GM21390 (cell line): ENCODE data around the gene FAM110C.
"Not testable (repeated sequence)": the region's sequence is repeated elsewhere in the genome, so short reads cannot be mapped to it uniquely, and the experiment has no call there.

Source experiments
- ATAC-seq: cut with Tn5 transposase; IDR thresholded peaks from one replicate; pipeline ENCODE4 v1.9.1; 2021; ENCODE audit not compliant: unreplicated experiment

FAM110C gene, protein sequence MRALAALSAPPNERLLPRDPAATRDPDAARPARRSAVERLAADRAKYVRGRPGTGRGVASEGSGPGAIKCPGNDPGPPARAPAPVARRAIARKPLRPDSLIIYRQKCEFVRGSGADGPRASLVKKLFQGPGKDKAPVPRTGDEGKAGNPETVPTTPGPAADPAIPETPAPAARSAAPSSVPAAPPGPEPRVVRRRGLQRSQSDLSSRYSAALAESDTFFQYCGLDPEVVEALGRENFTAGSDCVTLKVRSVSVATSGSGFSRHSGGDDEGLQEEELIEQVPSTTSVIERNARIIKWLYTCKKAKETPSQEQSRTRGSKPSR

DNA sequence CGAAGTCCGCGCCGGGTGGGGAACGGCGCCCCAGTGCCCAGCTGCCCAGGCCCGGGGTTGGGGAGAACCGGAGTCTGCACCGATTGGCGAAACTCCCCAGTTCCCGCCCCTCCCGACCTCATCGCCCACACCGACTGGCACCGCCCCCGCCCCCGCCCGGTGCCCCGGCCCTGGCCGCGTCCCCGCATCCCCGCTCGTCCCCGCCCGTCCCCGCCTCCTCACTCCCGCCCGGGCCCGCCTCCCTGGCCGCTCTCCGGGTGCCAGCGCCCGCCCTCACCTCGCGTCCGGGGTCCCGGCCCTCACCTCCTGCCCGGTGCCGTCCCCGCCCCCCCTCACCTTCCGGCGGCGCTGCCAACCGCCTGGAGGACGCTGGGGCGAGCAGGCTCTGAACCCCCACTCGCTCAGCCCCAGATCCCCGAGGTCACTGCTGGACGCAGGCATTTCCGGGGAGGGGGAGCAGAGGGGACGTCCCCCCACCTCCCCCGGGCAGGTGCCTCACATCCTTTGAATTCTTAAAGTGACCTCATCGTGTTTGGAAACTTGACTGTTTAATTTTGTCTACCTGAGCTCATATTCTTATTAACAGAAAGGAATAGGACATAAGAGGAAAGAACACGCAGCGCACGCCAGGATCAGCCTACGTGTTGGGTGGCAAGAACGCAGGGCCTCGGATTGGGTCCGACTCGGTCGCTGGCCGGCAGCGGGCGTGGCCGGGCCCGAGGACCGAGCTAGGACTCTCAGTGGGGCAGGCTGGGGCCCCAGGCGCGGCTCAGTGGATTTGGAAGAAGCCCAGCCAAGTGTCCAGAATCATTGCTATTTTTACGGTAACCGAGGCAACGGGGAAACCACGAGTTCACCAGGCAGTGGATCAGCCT lies at the start of gene FAM110C:
FAM110C (minus strand) TSS at position 35 of the 875 bp plus-strand sequence. CDS start 120 bp downstream, outside the sequence.
- ATAC-seq: no peak

- ATAC-seq: no peak
Observed at GRCh38 chr2:92326-92725, 46.0 kb upstream of the FAM110C start.

DNA sequence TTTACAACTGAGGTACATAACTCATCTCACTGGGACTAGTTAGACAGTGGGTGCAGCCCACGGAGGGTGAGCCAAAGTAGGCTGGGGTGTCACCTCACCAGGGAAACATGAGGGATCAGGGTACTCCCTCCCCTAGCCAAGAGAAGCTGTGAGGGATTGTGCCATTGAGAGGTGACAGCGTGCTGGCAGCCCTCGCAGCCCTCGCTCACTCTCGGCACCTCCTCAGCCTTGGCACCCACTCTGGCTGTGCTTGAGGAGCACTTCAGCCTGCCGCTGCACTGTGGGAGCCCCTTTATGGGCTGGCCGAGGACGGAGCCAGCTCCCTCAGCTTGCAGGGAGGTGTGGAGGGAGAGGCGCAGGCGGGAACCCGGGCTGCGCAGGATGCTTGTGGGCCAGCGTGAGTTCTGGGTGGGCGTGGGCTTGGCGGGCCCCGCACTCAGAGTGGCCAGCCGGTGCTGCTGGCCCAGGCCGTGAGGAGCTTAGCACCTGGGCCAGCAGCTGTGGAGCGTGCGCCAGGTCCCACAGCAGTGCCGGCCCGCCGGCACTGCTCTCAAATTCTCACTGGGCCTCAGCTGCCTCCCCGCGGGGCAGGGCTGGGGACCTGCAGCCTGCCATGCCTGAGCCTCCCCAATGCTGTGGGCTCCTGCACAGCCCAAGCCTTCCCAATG lies 44.5 kb upstream of the FAM110C start:
- no peak for ATAC-seq

- no peak for ATAC-seq
Observed at GRCh38 chr2:85761-86160, 39.5 kb upstream of the FAM110C start.

DNA sequence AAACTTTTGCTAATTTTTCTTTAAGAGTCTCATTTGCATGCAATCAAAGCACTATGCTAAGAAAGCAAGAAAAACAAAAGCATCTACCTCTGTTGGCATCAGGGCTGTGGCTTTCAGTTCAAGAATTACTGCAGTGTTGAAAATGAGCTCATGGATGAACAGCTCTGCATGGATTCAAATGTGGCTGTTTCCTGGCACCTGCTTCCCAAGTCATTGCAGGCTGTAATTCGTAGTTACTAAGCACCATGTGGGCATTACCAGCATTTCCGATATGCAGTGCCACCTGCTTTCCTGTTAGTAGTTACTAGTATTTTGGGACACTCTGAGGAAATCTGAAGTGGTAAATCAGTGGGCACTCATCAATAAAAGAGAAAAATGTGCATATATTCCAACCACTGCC lies 37.8 kb upstream of the FAM110C start:
- no peak for ATAC-seq

DNA sequence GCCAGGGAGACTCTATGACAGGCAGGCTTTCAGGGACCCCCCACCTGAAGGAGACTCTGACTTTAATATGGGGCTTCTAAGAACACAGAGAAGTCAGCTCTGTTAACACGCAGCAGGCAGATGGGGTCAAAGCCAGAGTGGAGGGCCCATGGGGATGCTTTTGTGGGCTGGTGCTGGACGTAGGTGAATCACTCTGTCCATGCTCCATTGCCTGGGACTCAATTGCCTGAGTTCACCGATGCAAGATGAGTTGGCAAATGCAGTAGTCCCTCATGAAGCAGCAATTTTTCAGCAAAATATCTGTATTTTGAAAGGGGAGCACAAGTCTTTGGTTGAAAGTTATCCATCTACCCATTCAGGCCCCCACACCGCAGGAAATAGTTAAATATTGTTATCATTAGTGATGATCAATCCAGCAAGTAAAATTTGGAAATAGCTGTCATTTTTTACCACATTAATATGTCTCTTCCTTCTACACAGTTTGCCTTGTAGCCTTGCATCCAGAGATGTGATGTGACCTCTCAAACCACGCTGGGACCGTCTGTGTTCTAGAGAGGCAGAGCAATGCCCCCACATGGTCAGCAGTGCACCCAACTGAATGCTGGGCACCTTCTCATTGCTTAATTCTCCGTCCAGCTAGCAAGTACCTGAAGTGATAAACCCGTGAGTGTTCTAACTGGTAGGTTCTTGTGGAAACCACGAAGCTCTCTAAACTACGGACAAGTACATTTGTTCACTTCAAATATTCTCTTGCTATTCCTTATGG lies 34.8 kb upstream of the FAM110C start:
- ATAC-seq: no peak

GRCh38 chr2:80378-80777 lies 34.1 kb upstream of the FAM110C start:
- no peak for ATAC-seq

- ATAC-seq: no peak
Observed at GRCh38 chr2:71309-72035, 25.2 kb upstream of the FAM110C start.

DNA sequence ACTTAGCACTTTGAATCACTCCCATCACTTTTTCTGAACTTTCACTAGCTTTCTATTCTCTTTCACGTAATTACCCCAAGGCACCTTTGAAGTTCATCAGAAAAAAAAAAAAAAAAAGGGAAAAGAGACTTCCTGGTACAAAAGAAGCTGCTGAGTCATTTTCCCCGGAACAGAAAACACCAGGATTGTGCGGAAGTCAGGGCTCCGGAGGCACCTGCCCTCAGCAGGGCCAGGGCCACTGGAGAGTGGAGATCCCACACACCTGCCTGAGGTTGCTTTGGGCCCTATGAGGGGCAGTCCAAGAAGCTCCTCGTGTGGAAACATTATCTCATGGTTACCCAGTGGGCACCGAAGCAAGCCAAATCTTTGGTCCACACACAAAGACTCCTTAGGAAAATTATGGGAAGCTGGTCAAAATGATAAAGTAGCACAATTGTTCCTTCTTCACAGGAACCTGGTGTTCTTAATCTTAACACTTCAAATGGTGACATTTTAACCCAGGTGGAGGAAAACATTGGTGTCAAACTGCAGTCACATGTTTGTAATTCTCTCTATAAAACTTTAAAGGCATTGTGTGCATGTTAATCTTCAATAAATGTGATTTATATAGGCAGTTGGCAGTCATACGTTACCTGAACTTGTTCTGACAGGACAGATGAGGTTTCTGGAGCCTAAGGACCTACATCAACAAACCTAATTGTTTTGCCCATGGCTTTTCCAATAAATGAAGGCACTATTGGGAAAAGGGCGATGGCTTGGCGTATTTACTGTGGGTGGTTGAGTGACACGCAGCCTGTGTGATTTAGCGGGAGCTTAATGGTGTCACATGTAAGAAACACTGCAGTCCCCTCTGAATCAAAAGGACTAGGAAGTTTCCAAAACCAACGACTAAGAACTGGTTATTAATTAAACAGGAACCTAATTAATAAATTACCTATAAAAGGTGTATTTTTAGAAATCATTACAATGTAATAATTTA lies 23.4 kb upstream of the FAM110C start:
- no peak for ATAC-seq

- ATAC-seq: not testable (repeated sequence)
Observed at GRCh38 chr2:68637-69036, 22.3 kb upstream of the FAM110C start.

DNA sequence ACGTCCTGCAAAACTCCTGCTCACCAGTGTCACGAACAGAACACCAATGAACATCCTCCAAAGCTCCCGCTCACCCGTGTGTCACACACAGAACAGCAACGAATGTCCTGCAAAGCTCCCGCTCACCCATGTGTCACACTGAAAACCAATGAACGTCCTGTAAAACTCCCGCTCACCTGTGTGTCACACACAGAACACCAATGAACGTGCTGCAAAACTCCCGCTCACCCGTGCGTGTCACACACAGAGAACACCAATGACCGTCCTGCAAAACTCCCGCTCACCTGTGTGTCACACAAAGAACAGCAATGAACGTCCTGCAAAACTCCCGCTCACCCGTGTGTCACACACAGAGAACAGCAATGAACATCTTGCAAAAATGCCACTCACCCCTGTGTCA lies 20.5 kb upstream of the FAM110C start:
- ATAC-seq: no peak

GRCh38 chr2:65121-65520 lies 18.8 kb upstream of the FAM110C start:
- ATAC-seq: no peak

DNA sequence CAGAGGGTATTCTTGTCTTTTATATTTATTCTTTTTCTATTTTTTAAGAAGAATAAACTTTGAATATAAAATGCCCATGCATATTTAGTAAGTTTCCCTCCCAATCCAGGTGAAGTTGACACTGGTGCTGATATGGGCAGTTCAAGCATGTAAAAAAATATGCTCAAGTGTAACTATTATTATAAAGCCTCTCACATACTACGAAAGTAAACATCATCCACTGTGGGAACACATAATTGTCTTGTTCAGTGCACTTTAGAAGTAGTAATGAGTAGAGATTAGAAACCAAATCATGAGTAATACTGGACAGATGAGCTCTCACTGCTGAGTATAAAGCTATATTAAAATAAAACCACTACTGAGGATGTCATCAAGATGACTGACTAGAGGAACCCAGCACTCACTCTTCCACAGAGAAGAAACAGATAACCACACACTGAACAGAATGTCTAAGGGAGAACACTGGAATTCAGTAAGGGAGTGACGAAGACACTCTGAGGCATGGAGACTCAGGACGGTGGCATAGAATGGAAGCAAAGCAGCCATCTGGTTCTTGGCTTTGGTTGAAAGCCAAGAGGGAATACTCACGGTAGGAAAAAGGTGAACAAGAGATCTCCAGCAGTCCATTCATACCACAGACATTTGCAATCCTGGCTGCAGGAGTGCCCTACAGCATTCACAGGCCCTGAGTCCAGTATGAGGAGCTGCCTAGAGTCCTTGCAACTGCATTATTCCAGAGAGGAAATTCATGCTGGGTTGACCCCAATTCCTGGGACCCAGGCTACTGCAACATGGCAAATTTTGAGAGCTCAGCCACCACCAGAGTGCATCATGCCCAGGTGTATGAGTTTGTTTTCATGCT lies 9.5 kb upstream of the FAM110C start:
- ATAC-seq: no peak

GRCh38 chr2:51613-52012 lies 5.3 kb upstream of the FAM110C start:
- no peak for ATAC-seq

- no peak for ATAC-seq
Observed at GRCh38 chr2:47737-48136, 1.4 kb upstream of the FAM110C start.

- no peak for ATAC-seq
Observed at GRCh38 chr2:47346-47725, 1.0 kb upstream of the FAM110C start.

GRCh38 chr2:46131-46470 lies 204 bp downstream of the FAM110C start:
- ATAC-seq: no peak
